ENCODE measurements around the gene USP5. TPM values are rescaled to one million over a fixed set of nuclear protein-coding genes. Genes with fewer than 3 reads are reported as not detected.

USP5 gene
- total RNA-seq, 1 experiment from 2014 or later: 80.2 TPM

DNA sequence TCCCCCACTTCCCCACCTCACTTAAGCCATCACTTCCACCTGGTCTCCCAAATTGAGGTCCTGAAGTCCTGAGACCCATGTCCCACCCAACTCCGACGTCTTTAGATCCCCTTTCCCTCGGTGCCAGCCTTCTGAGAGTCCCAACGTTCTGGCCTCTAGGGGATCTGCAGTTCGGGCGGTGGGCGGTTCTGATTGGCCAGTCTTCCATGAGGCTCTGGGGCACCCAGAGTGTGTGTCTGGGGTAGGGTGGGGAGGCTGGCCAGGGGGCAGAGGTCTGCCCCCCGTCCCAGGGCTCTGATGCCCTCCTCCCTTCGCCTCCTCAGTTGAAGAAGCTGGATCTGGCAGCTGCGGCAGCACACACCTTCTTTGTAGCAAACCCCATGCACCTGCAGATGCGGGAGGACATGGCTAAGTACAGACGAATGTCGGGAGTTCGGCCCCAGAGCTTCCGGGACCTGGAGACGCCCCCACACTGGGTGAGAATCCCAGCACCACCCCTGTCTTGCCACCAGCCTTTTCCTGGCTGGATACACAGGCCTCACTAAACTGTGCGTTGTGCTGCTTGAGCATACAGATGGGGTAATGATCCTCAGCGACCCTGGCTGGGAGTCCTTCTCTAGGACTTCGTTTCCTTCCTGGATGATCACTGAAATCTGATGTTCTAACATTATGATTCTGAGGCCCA is 22.3 kb upstream of the USP5 start:
- ChIA-PET CTCF (interaction anchor here (0.6 to 8.7 kb wide), 6 partner anchors 19 to 386 kb away, joined by 3 to 74 read pairs (median 4); partner anchors contain the start of genes MLF2 and ZNF384), POLR2A (interaction anchor here (0.6 to 1.4 kb wide), 5 partner anchors 23 to 224 kb away, joined by 3 read pairs; partner anchors contain the start of genes MLF2, SPSB2 and USP5)
- H3K36me3 Mint-ChIP-seq (ENCODE audit: insufficient read depth, unreplicated experiment): no peaks in the 10 kb centered on the region
- intact Hi-C loops (cut with micrococcal nuclease): no loop called here
- H3K4me1 Mint-ChIP-seq (ENCODE audit: insufficient read depth, unreplicated experiment): peaks cover 29% of the 10 kb centered on the region
- no peak overlapping the region for H3K27ac Mint-ChIP-seq (ENCODE audit: low read depth, unreplicated experiment)
- BruUV-seq (replicated peaks): no TSS peak
- TF ChIP-seq, protein P1, sequence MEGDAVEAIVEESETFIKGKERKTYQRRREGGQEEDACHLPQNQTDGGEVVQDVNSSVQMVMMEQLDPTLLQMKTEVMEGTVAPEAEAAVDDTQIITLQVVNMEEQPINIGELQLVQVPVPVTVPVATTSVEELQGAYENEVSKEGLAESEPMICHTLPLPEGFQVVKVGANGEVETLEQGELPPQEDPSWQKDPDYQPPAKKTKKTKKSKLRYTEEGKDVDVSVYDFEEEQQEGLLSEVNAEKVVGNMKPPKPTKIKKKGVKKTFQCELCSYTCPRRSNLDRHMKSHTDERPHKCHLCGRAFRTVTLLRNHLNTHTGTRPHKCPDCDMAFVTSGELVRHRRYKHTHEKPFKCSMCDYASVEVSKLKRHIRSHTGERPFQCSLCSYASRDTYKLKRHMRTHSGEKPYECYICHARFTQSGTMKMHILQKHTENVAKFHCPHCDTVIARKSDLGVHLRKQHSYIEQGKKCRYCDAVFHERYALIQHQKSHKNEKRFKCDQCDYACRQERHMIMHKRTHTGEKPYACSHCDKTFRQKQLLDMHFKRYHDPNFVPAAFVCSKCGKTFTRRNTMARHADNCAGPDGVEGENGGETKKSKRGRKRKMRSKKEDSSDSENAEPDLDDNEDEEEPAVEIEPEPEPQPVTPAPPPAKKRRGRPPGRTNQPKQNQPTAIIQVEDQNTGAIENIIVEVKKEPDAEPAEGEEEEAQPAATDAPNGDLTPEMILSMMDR (IDR thresholded peaks at IDR 0.05; ENCODE audit: unreplicated experiment): no peak
- DNase-seq (ENCODE audit: unreplicated experiment): peak; percentile 29
- H3K27me3 Mint-ChIP-seq (ENCODE audit: insufficient read depth, unreplicated experiment): peaks cover 72% of the 10 kb centered on the region
- peak overlapping the region; percentile 77 for H3K4me3 Mint-ChIP-seq (ENCODE audit: unreplicated experiment)
- H3K9me3 Mint-ChIP-seq (ENCODE audit: unreplicated experiment): no peaks in the 10 kb centered on the region

DNA sequence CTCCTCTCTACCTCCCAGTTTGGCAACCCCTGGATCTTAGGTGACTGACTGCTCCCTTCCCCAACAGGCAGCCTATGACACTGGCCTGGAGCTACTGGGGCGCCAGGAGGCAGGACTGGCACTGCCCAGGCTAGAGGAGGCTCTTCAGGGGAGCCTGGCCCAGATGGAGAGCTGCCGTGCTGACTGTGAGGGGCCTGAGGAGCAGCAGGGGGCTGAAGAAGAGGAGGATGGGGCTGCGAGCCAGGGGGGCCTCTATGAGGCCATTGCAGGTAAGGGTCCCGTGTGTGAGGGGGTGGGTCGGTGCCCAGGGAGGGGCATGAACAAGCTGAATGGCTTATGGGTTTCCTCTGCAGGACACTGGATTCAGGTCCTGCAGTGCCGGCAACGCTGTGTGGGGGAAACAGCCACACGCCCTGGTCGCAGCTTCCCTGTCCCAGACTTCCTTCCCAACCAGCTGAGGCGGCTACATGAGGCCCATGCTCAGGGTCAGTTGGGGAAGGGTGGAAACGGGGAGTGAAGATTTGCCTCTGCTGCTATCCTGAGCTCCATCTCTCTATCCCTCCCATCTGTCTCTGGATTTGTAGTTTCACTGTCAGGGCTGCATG is 21.6 kb upstream of the USP5 start:
- intact Hi-C loops (cut with micrococcal nuclease): no loop called here
- ChIA-PET POLR2A (interaction anchor here (0.6 to 1.4 kb wide), 4 partner anchors 22 to 85 kb away, joined by 3 to 4 read pairs (median 3); partner anchors contain the start of genes SPSB2 and USP5), CTCF (interaction anchor here (0.6 to 8.7 kb wide), 6 partner anchors 46 to 386 kb away, joined by 3 to 74 read pairs (median 4); partner anchors contain the start of genes MLF2 and ZNF384)
- H3K4me3 Mint-ChIP-seq (ENCODE audit: unreplicated experiment): no peak overlapping the region
- H3K9me3 Mint-ChIP-seq (ENCODE audit: unreplicated experiment): no peaks in the 10 kb centered on the region
- H3K36me3 Mint-ChIP-seq (ENCODE audit: insufficient read depth, unreplicated experiment): no peaks in the 10 kb centered on the region
- peaks cover 24% of the 10 kb centered on the region for H3K4me1 Mint-ChIP-seq (ENCODE audit: insufficient read depth, unreplicated experiment)
- no TSS peak for BruUV-seq (replicated peaks)
- DNase-seq (ENCODE audit: unreplicated experiment): no peak
- H3K27ac Mint-ChIP-seq (ENCODE audit: low read depth, unreplicated experiment): no peak overlapping the region
- TF ChIP-seq, protein P1 (IDR thresholded peaks at IDR 0.05; ENCODE audit: unreplicated experiment): no peak
- H3K27me3 Mint-ChIP-seq (ENCODE audit: insufficient read depth, unreplicated experiment): peaks cover 65% of the 10 kb centered on the region

DNA sequence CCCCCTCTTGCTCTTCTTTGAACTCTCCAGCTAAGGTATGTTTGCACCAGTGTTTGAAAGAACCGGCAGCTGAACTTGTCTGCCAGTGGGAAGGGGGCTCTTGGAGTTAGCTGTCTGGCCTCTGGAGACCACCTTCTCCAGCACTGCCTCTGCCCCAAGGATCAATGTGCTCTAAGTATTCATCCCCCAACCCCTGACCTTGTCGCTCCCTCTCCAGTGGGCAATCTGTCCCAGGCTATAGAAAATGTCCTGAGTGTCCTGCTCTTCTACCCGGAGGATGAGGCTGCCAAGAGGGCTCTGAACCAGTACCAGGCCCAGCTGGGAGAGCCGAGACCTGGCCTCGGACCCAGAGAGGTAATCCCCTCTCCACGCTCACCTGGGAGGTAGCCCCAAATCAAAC is 21.0 kb upstream of the USP5 start:
- no peak overlapping the region for H3K27ac Mint-ChIP-seq (ENCODE audit: low read depth, unreplicated experiment)
- BruUV-seq (replicated peaks): no TSS peak
- ChIA-PET POLR2A (interaction anchor here (0.9 to 1.3 kb wide), 2 partner anchors 10 to 42 kb away, joined by 3 read pairs; partner anchors contain the start of gene SPSB2), CTCF (interaction anchor here (0.6 to 8.7 kb wide), 3 partner anchors 78 to 208 kb away, joined by 3 to 74 read pairs (median 3); partner anchors contain the start of gene MLF2)
- no peak overlapping the region for H3K4me3 Mint-ChIP-seq (ENCODE audit: unreplicated experiment)
- peaks cover 20% of the 10 kb centered on the region for H3K4me1 Mint-ChIP-seq (ENCODE audit: insufficient read depth, unreplicated experiment)
- DNase-seq (ENCODE audit: unreplicated experiment): no peak
- H3K36me3 Mint-ChIP-seq (ENCODE audit: insufficient read depth, unreplicated experiment): no peaks in the 10 kb centered on the region
- intact Hi-C loops (cut with micrococcal nuclease): no loop called here
- peaks cover 59% of the 10 kb centered on the region for H3K27me3 Mint-ChIP-seq (ENCODE audit: insufficient read depth, unreplicated experiment)
- H3K9me3 Mint-ChIP-seq (ENCODE audit: unreplicated experiment): no peaks in the 10 kb centered on the region
- TF ChIP-seq, protein P1 (IDR thresholded peaks at IDR 0.05; ENCODE audit: unreplicated experiment): no peak

DNA sequence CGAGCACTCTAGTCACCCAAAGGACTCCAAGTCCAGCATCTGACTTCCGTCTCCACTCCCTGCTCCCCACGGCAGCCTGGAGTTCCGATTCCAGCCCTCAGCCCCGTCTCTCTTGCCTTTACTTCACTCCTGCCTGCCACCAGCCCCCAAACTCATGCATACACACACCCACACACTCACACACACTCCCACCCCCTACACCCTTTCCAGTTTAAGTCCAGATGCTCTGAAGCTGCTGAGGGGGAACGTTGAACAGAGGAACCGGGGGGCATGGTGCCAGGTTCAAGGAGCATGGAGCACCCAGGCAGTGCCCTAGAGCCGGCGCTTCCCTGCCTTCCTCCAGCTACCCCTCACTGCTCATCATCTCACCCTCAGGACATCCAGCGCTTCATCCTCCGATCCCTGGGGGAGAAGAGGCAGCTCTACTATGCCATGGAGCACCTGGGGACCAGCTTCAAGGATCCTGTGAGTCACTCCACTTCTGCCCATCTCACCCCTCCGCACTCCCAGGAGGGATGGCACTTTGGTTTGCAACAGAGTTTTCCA is 20.4 kb upstream of the USP5 start:
- CTCF ChIA-PET: interaction anchor here (0.6 to 8.7 kb wide), 2 partner anchors 78 to 100 kb away, joined by 3 to 74 read pairs; partner anchors contain the start of gene MLF2
- BruUV-seq (replicated peaks): no TSS peak

More for the DNA sequence above, 20.4 kb upstream of the USP5 start:
- H3K4me1 Mint-ChIP-seq (ENCODE audit: insufficient read depth, unreplicated experiment): peaks cover 20% of the 10 kb centered on the region
- H3K4me3 Mint-ChIP-seq (ENCODE audit: unreplicated experiment): no peak overlapping the region
- no peak overlapping the region for H3K27ac Mint-ChIP-seq (ENCODE audit: low read depth, unreplicated experiment)
- TF ChIP-seq, protein P1 (IDR thresholded peaks at IDR 0.05; ENCODE audit: unreplicated experiment): no peak
- intact Hi-C loops (cut with micrococcal nuclease): no loop called here
- H3K27me3 Mint-ChIP-seq (ENCODE audit: insufficient read depth, unreplicated experiment): peaks cover 55% of the 10 kb centered on the region
- no peaks in the 10 kb centered on the region for H3K9me3 Mint-ChIP-seq (ENCODE audit: unreplicated experiment)
- no peaks in the 10 kb centered on the region for H3K36me3 Mint-ChIP-seq (ENCODE audit: insufficient read depth, unreplicated experiment)
- no peak for DNase-seq (ENCODE audit: unreplicated experiment)
- POLR2A ChIA-PET: interaction anchor here (0.9 to 2.1 kb wide), 2 partner anchors 10 to 21 kb away, joined by 3 to 9 read pairs; partner anchors contain the start of genes CDCA3 and USP5

Data from MCF 10A (cell line).